Neural crest cell (in vitro differentiated cells): Measurements from ENCODE around the gene MGMT. TPM values are rescaled to one million over a fixed set of nuclear protein-coding genes. Genes with fewer than 3 reads are reported as not detected.

Experiments used
- DNase-seq: peaks from one replicate; pipeline ENCODE4 v3.0.0; 2021; ENCODE audit warnings: low read depth, mixed read lengths, low spot score
- H3K27ac Mint-ChIP-seq: one replicate; pipeline ENCODE4 v1.8.0; 2021; ENCODE audit warnings: mild to moderate bottlenecking, mixed read lengths; ENCODE audit not compliant: unreplicated experiment
- H3K27me3 Mint-ChIP-seq: 2 replicates; pipeline ENCODE4 v1.8.0; 2021; ENCODE audit warnings: low read depth, mild to moderate bottlenecking, mixed read lengths
- H3K36me3 Mint-ChIP-seq: 2 replicates; pipeline ENCODE4 v1.8.0; 2021; ENCODE audit warnings: low read depth, mild to moderate bottlenecking, mixed read lengths
- H3K4me1 Mint-ChIP-seq: 2 replicates; pipeline ENCODE4 v1.8.0; 2021; ENCODE audit warnings: mixed read lengths
- H3K4me3 Mint-ChIP-seq: one replicate; pipeline ENCODE4 v1.8.0; 2021; ENCODE audit warnings: mild to moderate bottlenecking, mixed read lengths
- H3K9me3 Mint-ChIP-seq: 2 replicates; pipeline ENCODE4 v1.8.0; 2021; ENCODE audit warnings: mixed read lengths
- total RNA-seq: library from RNA; stranded (reverse); gene quantifications from 2 replicates; pipeline ENCODE4 v1.2.1, GENCODE V29; 2021
- TF ChIP-seq, protein P1 (sequence below): fragments of 200-600 bp; sonication (generic); conservative IDR thresholded peaks from 2 replicates; pipeline ENCODE4 v1.5.0; 2021; ENCODE audit warnings: antibody characterized with exemption, mild to moderate bottlenecking

MGMT gene
- total RNA-seq, 1 donor from 2014 or later: 15.8 TPM

DNA sequence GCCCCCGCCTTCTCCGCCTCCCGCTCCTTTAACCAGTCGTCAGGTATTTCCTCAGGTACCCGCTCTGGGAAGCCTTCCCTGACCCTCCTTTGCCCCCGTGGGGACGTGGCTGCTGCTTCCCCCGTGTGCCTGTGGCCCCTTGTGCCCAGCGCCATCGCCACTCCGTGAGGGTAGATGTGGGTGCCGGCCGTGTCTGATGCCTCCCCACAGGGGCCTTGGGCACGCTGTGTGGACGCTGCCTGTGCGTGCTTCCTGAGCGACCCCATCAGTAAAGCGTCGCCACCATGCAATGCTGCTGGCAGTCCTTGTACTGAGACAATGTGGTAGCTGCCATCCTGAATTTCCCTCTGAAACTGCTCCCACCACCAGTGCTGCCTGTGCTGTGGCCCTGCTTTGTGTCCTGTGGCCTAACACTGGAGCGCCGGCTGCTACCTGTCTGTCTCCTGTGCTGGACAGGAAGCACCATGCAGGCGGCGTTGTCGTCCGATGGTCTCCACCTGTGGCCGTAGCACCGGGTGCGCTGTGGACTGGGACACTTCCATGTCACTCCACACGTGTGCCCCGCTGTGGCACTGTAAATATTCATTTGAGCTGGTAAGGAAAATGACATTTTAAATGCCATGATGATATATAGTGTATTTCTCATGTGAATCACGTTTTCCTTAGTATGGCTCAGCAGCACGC is 213.8 kb downstream of the MGMT start:
- no peak overlapping the region for H3K4me3 Mint-ChIP-seq
- no peak overlapping the region for H3K27ac Mint-ChIP-seq
- H3K27me3 Mint-ChIP-seq: no peaks in the 10 kb centered on the region
- H3K36me3 Mint-ChIP-seq: no peaks in the 10 kb centered on the region
- H3K4me1 Mint-ChIP-seq: no peaks in the 10 kb centered on the region
- no peaks in the 10 kb centered on the region for H3K9me3 Mint-ChIP-seq
- no peak for DNase-seq
- TF ChIP-seq, protein P1, sequence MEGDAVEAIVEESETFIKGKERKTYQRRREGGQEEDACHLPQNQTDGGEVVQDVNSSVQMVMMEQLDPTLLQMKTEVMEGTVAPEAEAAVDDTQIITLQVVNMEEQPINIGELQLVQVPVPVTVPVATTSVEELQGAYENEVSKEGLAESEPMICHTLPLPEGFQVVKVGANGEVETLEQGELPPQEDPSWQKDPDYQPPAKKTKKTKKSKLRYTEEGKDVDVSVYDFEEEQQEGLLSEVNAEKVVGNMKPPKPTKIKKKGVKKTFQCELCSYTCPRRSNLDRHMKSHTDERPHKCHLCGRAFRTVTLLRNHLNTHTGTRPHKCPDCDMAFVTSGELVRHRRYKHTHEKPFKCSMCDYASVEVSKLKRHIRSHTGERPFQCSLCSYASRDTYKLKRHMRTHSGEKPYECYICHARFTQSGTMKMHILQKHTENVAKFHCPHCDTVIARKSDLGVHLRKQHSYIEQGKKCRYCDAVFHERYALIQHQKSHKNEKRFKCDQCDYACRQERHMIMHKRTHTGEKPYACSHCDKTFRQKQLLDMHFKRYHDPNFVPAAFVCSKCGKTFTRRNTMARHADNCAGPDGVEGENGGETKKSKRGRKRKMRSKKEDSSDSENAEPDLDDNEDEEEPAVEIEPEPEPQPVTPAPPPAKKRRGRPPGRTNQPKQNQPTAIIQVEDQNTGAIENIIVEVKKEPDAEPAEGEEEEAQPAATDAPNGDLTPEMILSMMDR: no peak

DNA sequence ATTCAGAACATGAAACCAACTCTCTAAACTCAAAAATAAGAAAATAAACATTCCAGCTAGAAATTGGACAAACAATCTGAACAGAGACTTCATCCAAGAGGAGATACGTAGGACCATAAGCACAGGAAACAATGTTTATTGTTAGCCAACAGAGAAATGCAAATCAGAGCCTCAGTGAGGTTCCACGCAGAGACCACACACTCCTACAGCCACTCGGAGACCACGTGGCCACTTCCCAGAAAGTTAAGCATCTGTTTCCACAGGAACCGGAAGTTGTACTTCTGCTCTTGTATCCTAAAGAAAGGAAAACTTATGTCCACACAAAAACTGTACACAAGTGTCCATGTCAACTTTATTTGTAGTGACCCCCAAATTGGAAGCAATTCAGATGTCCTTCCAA is 214.8 kb downstream of the MGMT start:
- Mint-ChIP-seq H3K9me3 (no peaks in the 10 kb centered on the region), H3K36me3 (no peaks in the 10 kb centered on the region), H3K27ac (no peak overlapping the region), H3K27me3 (no peaks in the 10 kb centered on the region), H3K4me3 (no peak overlapping the region), H3K4me1 (no peaks in the 10 kb centered on the region)
- no peak for DNase-seq
- TF ChIP-seq, protein P1: no peak

DNA sequence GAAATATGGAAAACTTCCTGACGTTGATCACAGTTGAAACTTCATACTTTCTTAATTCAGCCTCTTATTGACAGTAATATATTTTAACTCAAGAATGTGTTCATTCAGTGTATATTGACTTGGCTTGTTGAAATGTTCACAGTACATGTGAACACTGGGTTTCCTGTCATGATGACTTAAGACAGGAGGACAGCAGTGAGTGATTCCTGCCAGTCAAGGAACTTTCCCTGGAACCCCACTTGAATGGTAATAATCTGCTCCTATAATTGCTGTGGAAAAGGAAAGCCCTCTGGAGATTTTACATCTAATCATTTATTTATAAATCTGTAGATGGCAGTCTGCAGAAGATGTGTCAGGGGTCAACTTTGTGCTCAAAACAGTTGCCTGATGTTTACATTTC is 216.5 kb downstream of the MGMT start:
- DNase-seq: no peak
- Mint-ChIP-seq H3K4me1 (no peaks in the 10 kb centered on the region), H3K36me3 (no peaks in the 10 kb centered on the region), H3K4me3 (no peak overlapping the region), H3K27ac (no peak overlapping the region), H3K27me3 (no peaks in the 10 kb centered on the region), H3K9me3 (no peaks in the 10 kb centered on the region)
- TF ChIP-seq, protein P1: no peak

DNA sequence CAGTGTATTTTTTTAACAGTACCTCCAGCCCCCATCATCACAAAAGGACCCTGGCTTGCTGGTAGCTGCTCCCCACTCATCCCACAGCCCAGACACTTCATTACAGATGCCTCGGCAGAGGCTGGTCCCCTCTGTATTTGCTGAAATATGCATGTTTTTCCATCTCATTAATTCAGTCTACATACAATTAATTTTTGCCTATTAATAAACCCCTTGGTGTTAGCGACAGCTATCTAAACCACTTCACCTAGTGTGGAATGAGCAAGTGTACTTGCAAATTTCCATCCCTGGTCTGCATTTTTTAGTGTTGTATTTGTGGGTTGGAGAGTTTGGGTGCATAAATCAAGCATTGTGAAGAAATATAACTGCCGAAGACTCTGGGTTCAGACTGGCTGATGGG is 216.9 kb downstream of the MGMT start:
- no peaks in the 10 kb centered on the region for H3K4me1 Mint-ChIP-seq
- H3K36me3 Mint-ChIP-seq: no peaks in the 10 kb centered on the region
- H3K4me3 Mint-ChIP-seq: no peak overlapping the region
- no peaks in the 10 kb centered on the region for H3K27me3 Mint-ChIP-seq
- TF ChIP-seq, protein P1: no peak
- no peak for DNase-seq
- no peak overlapping the region for H3K27ac Mint-ChIP-seq
- no peaks in the 10 kb centered on the region for H3K9me3 Mint-ChIP-seq

DNA sequence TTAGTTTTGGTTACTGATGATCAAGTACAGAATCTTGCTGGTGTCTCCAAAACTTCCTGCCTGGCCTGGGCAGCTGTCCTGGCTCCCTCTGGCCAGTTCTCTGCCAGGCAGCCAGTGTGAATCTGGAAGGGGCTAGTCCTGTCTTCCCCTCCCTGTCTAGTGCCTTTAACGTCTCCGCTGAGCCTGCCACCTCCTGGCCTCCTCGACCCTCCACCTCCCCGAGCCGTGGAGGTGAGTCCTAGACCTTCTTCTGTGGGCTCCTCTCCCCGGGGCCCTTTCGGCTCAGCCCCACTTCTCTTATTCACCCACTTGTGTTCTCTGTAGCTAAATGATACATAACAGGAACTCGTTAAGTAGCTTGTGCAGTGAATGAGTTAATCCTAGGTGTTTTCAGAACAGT is 218.2 kb downstream of the MGMT start:
- no peaks in the 10 kb centered on the region for H3K4me1 Mint-ChIP-seq
- TF ChIP-seq, protein P1: no peak
- no peak overlapping the region for H3K27ac Mint-ChIP-seq
- no peaks in the 10 kb centered on the region for H3K27me3 Mint-ChIP-seq
- H3K4me3 Mint-ChIP-seq: no peak overlapping the region
- H3K9me3 Mint-ChIP-seq: no peaks in the 10 kb centered on the region
- H3K36me3 Mint-ChIP-seq: no peaks in the 10 kb centered on the region
- no peak for DNase-seq
